ENCODE results near the gene MYO9A. TPM values are rescaled to one million over a fixed set of nuclear protein-coding genes. Genes with fewer than 3 reads are reported as not detected.
A peak's percentile ranks its signal among the peaks of the same experiment; 100 is the strongest.
"Not testable (repeated sequence)": the region's sequence is repeated elsewhere in the genome, so short reads cannot be mapped to it uniquely, and the experiment has no call there.

The MYO9A gene
- total RNA-seq, 1 donor from 2014 or later, result 155 TPM

DNA sequence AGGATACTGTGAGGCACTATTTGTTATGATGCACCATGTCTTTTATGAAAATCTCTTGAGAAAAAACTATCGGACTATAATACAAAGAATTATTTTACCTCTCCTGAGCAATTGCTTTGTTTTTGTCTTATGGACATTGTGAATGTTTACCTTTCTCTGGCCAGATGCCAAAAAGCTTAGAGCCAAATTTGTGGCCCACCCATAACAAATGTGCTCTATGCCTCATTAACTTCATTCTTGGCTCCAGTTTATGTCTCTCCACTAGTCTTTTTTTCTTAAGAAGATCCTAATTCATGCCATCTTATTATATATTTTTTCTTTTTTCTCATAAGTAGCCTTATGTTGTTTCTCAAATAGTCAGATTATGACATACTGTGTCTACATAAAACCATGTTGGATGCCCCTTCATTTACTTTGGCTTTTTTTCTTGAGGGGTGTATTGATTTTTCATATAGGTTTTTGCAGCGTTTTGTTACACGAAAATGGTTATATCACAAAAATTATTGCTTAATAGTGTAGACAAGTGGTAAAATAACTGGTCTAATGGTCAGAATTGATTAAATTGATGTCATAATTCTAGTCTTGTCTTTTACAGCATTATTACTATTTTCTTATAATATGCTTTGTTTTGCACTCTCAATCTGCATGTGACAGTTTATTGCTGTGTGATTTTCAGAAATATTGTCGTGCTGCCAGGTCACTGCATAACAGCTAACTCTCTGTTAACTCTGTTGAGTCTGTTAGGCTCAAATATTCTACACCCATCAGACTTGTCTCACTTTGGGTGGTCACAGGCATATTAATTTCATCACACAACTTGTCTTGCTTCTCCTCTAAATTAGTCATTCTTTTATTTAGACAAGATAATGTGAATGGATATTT lies 18.5 kb upstream of the MYO9A start:
- DNase-seq, result no peak

DNA sequence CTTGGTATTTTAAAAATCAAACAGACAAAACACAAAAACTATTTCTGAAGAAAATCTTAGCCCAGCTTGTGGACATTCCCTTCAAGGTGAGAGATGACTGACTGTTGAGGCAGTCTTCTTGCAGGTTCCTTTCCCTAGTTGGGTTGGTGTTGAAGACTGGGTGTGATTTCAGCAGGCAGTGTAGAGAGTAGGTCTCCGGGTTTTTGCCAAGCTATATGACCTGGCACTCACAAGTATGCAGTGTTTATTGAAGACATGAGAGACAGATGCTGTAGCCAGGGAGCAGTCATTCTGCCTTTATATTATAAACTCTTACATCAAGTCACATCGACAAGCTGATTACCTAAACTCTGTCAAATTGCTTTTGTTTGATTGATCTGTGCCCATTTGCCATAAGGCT lies 17.8 kb upstream of the MYO9A start:
- no peak for DNase-seq

DNA sequence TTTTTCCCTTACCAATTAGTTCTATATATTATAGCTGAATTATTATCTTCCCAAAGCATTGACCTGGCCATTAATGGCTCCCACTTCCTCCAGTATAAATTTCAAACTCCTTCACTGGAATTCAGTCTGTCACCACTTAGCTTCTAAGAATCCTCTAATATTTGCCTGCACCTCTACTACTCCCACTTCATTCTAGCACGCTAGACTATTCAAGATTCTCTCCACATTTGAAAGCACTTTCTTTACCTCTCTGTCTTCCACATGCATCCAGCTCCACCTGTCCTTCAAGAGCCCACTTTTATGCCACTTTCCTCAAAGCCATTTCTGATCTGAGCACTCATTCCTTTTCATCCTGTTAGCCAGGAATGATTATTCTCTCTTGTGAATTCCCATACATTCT lies 15.3 kb upstream of the MYO9A start:
- no peak for DNase-seq

DNA sequence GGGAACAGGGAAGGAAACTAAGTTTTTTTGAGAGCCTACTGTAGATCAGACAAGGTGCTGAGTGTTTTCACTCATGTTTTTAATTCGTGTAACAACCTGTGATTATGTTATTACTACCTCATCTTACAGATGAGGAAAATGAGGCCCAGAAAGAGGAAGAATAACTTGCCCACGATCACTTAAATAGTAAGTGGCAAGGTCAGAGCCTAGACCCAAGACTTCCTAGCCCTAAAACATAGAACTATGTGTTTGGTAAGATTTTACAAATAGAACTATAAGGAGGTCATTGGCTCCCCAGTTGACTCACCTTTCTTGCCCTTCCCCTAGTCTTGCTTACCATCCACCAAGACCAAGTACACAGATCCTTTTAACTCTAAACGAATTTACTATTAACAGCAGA lies 14.0 kb upstream of the MYO9A start:
- DNase-seq, result no peak

DNA sequence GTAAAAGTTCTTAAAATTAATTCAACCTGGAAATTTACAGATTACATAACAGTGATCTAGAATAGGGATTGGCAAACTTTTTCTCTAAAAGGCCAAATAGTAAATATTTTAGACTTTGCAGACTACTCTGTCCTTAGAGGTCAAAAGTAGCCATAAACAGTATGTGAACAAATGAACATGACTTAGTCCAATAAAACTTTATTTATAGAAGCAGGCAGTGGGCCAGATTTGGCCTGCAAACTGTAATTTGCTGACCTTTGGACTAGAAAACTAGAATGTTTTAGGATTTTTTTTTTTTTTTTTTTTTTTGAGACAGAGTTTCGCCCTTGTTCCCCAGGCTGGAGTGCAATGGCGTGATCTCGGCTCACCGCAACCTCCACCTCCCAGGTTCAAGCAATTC lies 12.3 kb upstream of the MYO9A start:
- no peak for DNase-seq

DNA sequence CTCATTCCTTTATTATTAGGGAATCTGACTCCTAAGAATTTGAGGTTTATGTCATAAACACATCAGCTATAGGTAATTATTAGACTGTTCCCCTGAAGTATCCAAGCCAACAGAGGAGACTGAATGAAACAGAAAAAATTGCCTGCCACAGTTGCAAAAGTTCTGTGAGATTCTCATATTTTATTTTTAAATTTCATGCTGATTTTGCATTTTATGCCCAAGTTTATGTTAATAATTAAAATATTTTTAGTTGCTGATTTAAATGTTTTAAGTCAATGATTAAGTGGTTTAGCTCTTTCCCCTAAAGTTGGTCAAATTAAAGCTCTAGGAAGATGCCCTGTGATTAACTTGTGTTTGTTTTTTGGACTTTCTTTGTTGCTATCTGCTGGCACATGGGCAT lies 10.4 kb upstream of the MYO9A start:
- DNase-seq, result no peak

DNA sequence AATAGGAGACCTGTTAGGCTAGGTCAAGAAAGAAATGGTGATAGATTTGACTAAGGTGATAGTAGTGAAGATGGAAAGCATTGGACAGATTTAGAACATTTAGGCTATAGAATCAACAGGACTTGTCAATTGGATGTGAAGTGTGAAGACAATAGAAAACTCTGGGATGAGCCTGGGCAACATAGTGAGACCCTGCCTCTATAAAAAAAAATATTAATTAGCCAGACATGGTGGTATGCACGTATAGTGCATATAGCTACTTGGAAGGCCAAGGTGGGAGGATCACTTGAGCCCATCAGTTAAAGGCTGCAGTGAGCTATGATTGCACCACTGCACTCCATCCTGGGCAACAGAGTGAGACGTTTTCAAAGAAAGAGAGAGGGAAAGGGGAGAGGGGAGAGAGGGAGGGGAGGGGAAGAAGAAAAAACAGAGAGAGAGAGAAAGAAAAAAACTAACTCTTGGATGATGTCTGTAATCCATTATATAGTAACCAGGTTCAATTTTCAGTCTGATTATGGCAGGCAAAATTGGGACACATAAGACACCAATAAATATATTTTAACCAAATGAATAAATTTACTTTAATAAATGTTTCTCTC lies 9.9 kb upstream of the MYO9A start:
- no peak for DNase-seq

DNA sequence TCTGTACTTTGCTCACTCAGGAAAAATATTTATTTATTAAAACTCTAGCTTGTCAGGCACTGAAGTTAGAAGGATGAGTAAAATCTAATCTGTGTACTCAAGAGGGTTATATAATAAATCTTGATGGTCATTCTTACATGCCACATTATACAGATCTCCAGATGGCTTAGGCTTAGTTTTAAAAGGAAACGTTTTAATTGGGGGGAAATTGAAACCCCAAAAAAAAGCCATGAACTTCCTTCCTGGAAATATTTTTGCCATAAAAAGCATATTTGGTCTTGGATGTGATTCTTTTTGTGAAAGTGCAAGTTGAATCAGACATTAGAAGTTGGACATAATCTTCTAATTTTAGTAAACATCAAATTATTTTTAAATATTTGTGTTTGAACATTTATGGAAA lies 6.3 kb upstream of the MYO9A start:
- DNase-seq, result no peak

DNA sequence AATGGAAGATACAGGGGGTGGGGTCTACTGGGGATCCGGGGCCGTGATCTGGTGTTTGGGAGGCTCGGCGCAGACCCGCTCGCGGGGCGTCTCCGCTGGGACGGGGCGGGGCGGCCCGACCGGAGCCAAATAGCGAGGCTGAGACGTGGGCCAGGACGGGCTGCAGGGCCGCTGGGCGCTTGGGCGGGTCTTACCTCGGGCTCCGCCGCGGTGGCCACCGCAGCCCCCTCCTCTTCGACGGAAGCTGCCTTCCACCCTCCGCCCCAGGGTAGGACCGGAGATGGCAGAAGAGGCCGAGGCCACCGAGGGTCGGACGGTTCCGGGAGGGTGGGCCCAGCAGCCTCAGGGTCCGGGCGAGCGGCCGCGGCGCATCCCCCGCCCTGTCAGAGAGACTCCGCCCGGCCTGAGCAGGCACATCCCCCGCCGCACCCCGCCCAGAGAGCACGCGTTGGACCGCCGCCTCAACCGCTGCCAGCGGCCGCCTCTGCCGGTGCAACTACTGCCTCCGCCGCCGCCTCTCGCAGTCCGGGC lies 399 bp downstream of the MYO9A start:
- DNase-seq, result peak; percentile 51

DNA sequence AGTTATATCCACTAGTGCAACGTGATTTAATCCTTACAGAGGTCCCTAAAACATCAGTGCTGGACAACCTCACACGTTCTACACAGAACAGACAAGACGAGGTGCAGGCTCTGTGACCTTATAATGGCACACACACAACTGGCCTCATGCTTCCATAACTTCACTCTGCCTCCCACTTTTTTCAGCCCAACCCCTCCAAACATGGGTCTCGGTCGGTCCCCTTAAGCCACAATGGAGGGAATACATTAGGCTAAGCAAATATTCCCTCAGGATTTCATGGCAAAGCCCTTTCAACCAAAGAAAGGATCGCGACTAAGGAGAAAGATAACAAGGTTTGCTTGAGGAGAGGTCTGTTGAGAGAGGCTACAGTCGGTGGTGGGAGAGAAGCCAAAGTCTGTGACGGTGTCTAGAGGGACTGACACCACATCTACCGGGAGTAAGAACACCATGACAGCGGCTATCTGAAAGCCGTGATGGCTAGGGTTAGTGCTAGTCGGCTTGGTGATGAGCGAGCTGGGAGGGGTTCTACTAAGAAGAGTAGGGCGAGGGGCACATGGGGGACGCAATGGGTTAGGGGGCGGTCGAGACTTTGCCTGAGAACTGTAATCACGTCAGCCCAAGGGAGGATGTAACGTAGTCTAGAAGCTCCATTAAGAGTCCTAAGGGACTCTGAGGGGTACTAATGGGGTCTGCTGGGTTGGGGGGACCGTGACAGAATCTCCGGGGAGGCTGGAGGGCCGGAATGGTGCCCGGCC lies 1.0 kb downstream of the MYO9A start:
- no peak for DNase-seq

DNA sequence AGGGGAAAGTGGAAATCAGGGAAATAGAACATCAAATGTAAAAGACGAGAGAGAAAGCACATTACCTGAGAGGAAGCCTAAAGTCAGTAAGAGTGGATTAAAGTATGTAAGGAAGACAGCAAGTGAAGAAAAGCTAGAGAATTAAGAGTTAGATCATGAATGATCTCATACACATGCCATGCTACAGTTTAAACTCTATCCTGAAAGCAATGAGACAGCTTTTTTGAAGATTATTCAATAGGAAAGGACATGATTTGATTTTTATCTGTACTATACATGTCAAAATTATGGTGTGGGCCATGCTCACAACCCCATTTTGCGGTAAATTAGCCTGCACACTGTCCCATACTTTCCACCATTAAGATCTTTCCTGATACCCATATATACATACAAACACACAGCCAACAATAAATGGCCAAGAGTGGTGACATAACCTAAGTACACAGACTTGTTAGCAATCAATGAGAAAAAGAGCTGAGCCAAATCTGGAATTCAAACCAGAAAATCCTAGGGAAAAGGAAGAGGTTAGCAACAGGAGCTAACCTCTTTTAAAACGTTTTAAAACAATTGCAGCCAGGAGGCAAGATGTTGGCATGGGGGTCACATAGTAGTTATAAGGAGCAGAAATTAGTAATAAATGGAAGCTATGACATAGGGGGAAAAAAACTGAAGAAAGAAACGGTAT lies 4.5 kb downstream of the MYO9A start:
- DNase-seq, result no peak

DNA sequence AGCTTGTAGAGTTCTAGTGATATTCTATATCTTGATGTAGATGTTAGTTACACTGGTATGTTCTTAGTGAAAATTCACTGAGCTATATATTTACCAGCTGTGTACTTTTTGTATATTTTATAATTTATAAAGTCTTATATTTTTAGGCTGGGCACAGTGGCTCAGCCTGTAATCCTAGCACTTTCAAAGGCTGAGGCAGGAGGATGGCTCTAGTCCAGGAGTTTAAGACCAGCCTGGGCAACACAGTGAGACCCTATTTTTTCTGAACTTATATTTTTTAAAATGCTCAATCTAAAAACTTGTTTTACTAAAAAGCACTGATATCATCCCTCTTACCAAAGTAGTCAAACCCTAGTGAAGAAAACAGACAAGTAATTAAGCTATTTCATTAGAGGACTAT lies 5.1 kb downstream of the MYO9A start:
- DNase-seq, result no peak

DNA sequence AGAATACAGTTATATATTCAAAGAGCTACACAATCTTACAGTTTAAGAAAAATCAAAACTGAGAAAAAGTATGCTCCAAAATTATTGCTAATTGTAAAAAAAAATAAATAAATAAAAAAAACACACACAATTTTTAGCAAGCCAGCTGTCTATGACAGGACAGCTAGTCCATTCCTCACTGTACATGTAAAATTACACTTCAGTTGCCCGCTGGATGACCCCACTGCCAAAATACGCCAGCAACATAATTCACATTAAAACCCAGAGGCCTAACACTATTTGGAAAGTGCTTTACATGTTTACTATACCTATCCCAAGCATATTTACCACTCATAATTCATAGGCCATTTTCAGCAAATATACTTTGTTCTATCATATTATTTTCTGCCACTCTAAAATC lies 5.8 kb downstream of the MYO9A start:
- no peak for DNase-seq

DNA sequence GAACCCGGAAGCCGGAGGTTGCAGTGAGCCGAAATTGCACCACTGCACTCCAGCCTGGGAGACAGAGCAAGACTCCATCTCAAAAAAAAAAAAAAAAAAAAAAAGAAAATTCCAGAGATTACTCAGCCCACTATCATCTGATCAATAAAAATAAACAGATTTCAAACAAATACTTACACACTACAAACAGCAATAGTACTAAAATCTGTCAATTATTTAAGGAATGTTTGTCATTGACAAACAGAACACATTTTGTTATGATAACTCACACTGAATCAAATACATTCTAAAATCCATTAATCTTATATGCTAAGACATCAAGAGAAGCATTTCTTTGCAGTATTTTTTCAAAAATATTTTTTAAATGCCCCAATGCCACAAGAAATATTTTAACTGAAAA lies 7.6 kb downstream of the MYO9A start:
- no peak for DNase-seq

DNA sequence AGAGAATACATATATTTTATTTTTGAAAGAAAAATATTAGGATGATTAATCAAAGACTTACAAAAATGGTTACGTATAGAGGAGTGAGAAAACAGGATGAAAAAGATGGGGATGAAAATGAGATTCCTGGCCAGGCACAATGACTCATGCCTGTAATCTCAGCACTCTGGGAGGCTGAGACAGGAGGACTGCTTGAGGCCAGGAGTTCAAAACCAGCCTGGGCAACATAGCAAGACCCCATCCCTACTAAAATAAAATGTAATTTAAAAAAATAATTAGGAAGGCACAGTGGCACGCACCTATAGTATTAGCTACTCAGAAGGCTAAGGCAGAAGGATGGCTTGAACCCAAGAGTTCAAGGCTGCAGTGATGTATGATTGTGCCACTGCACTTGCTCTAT lies 11.9 kb downstream of the MYO9A start:
- DNase-seq, result no peak

DNA sequence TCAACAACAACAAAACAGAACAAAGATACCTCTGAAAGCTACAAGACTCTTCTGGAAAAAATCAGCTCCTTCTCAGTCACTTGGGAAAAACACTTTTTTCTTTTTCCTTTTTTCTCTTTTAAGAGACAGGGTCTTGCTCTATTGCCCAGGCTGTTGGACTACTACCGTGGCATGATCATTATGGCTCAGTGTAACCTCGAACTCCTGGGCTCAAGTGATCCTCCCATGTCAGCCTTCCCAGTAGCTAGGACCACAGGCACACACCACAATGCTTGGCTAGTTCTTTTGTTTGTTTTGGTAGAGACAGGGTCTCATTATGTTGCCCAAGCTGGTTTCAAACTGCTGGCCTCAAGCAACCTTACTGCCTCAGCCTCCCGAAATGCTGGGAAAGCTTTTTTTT lies 12.8 kb downstream of the MYO9A start:
- no peak for DNase-seq

DNA sequence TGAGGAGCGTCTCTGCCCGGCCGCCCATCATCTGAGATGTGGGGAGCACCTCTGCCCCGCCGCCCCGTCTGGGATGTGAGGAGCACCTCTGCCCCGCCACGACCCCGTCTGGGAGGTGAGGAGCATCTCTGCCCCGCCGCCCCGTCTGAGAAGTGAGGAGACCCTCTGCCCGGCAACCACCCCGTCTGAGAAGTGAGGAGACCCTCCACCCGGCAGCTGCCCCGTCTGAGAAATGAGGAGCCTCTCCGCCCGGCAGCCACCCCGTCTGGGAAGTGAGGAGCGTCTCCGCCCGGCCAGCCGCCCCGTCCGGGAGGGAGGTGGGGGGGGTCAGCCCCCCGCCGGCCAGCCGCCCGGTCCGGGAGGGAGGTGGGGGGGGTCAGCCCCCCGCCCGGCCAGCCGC lies 17.4 kb downstream of the MYO9A start:
- not testable (repeated sequence) for DNase-seq

DNA sequence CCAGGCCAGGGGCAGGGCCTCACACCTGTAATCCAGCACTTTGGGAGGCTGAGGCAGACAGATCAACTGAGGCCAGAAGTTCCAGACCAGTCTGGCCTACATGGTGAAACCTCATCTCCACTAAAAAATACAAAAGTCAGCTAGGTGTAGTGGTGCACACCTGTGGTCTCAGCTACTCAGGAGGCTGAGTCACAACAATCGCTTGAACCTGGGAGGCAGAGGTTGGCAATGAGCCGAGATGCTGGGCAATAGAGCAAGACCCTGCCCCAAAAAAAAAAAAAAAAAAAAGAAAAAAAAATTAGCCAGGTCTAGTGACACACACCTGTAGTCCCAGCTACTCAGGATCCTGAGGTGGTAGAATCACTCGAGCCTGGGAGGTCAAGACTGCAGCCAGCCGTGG lies 18.8 kb downstream of the MYO9A start:
- DNase-seq, result no peak

DNA sequence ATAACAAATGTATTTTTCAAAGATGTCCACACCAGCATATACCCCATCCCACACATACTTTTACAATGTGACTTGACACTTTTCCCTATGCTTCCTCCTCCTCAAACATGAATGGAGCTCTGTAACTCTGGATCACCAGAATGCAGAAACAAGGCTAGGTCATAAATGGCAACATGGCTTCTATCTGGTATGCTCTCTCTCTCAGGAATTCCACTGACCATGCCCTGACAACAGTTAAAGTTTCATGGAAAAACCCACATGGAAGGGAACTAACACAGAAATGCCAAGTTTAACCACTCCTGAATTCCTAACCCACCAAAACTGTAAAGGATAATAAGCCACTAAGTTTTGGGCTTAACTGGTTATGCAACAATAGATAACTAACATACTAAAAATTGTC lies 19.9 kb downstream of the MYO9A start:
- DNase-seq, result no peak

DNA sequence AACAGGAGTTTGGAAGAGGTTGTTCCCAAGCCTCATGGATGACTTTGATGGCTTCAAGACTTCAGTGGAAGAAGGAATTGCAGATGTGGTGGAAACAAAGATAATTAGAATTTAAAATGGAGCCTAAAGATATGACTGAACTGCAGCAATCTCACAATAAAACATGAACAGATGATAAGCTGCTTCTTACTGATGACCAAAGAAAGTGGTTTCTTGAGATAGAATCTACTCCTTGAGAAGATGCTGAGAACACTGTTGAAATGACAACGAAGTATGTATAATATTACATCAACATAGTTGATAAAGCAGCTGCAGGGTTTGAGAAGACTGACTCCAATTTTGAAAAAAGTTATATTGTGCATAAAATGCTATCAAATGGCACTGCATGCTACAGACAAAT lies 21.2 kb downstream of the MYO9A start:
- DNase-seq, result no peak

DNA sequence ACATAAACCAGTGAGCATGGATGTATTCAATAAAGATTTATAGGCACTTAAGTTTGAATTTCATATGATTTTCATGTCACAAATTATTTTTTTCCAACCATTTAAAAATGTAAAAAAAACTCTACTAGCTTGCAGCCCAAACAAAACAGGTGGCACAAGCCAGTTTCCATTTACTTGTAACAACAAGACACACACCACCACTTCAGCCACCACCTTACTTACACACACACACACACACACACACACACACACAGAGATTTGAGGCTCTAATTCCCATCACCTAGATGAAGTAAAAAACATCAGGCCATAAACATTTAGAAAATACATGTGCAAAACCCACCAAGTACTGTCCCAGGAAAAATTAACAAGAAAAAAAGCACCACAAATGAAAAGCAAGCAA lies 25.3 kb downstream of the MYO9A start:
- DNase-seq, result no peak

DNA sequence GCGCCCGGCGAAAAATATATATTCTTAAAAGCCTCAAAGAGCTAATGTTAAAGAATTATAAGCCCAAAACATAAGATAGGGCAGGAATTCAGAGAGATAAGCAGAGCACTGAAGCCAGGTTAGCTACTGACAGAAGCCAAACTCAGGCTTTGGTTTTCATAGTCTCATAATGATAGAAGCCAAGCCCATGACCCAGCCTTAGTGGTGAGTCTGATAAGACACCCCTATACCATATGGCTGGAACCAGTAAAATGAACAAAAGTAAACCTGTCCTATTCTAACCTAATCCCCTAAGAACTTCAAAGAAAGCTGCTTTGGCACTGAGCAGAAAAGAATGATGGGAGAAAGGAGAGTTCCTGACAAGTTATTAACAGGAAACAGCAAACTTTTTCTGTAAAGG lies 25.9 kb downstream of the MYO9A start:
- no peak for DNase-seq
